Ovary (tissue), 9 donors: ENCODE data around the gene SOST. TPM values are rescaled to one million over a fixed set of nuclear protein-coding genes. Genes with fewer than 3 reads are reported as not detected.

Source experiments
- DNase-seq, 5 donors: peaks; one replicate each; pipeline ENCODE4 v3.0.0-alpha.2; 2019 to 2020
- H3K27ac ChIP-seq, 2 donors: fragments of 200-600 bp; one replicate each; pipeline versions ENCODE4 v1.5.1 to v1.8.0; 2019 to 2022
- H3K27me3 ChIP-seq: fragments of 200-600 bp; one replicate; pipeline ENCODE4 v1.8.0; 2022
- H3K36me3 ChIP-seq: fragments of 200-600 bp; sonication (generic); one replicate; pipeline ENCODE4 v1.5.1; 2019
- H3K4me1 ChIP-seq: one replicate; pipeline ENCODE4 v1.8.1; 2013; ENCODE audit warnings: mild to moderate bottlenecking, moderate library complexity; ENCODE audit not compliant: insufficient read depth
- H3K4me3 ChIP-seq: fragments of 200-600 bp; sonication (generic); one replicate; pipeline ENCODE4 v1.5.1; 2017
- H3K9me3 ChIP-seq, 2 donors: fragments of 200-600 bp in 1 of 2; sonication (generic) in 1 of 2; one replicate each; pipeline versions ENCODE4 v1.5.1 to v1.8.1; 2013 to 2019; ENCODE audit warnings: mild to moderate bottlenecking in 1 of 2, moderate library complexity in 1 of 2
- CTCF ChIP-seq, 3 donors: fragments of 450-650 bp in 2 of 3; fragments of 200-600 bp in 1 of 3; IDR thresholded peaks; one replicate each; pipeline versions ENCODE4 v1.5.1 to v1.8.0; 2016 to 2022; ENCODE audit warnings: antibody characterized with exemption in 3 of 3, mild to moderate bottlenecking in 1 of 3
- EP300 ChIP-seq: sonication (generic); formaldehyde crosslinking; IDR thresholded peaks from one replicate; pipeline ENCODE4 v1.6.1; 2017; ENCODE audit warnings: antibody characterized with exemption
- POLR2A ChIP-seq: fragments of 450-650 bp; IDR thresholded peaks from one replicate; pipeline ENCODE4 v1.6.1; 2017; ENCODE audit warnings: antibody characterized with exemption, mild to moderate bottlenecking, moderate library complexity
- WGBS, 3 donors: extraction: QIAGEN DNeasy Blood & Tissue Kit in 1 of 3; methylation state at CpG; one replicate each; pipeline versions ENCODE4 v1.1.5 to v1.1.7; 2013 to 2017; 5-methylcytosine and 5-hydroxymethylcytosine counted together
- intact Hi-C, 4 donors: fragments of 100-400 bp; cut with DNase I; formaldehyde crosslinking; loops; one replicate each; pipeline versions ENCODE4 v1.11.0 to v1.15.1; 2022 to 2023
- polyA plus RNA-seq, 2 donors: library from polyadenylated mRNA; stranded (reverse); fragments of 200-250 nt in 1 of 2; fragments of 350-450 nt in 1 of 2; fragmentation: Illumina TruSeq in 1 of 2; extraction: RNeasy Lipid Tissue Mini Kit (QIAGEN cat#74804) in 1 of 2; gene quantifications; one replicate each; pipeline ENCODE4 v1.2.3, GENCODE V29; 2013 to 2014
- total RNA-seq, 7 donors: library from RNA; depleted of rRNA in 2 of 7; stranded (reverse); fragments of >200 nt in 2 of 7; fragmentation: NEBNext Ultra II Directional in 3 of 7; extraction: Animal tissue kit (Norgen Biotek cat#: 25700) in 3 of 7; gene quantifications; one replicate each; pipeline versions ENCODE4 v1.1.0 to v1.2.4, GENCODE V29; 2016 to 2023
- donor health status: DM: no; HTN: no; CAD: no; lungs with moderate emphysema.
- donor health status: DM: no; HTN: no; CAD: no.
- donor health status: Bipolar disorder and iron deficiency.
- donor health status: DM: yes; HTN: yes; CAD: no.
- donor health status: DM: no; HTN: no; CAD: no.
- donor health status: DM: yes; HTN: yes; CAD: no.

SOST gene
- total and polyA plus RNA-seq, 9 donors, result 0.30 TPM; not detected in 8

- H3K36me3 ChIP-seq, result no peaks in the 10 kb centered on the region
- no peaks in the 10 kb centered on the region for H3K27me3 ChIP-seq
- intact Hi-C loops, result no loop called here
- H3K27ac ChIP-seq, result no peak overlapping the region
- 64 to 76% (median 65%) methylated on average over 8 of the region's 8 CpGs for WGBS, 3 donors
- no peaks in the 10 kb centered on the region for H3K9me3 ChIP-seq
- TF ChIP-seq CTCF (IDR thresholded peaks at IDR 0.05) (no peak), EP300 (no peak), POLR2A (no peak)
- H3K4me1 ChIP-seq, result no peaks in the 10 kb centered on the region
- DNase-seq, result no peak
- H3K4me3 ChIP-seq, result no peak overlapping the region
Observed at GRCh38 chr17:43722870-43723665, 35.5 kb downstream of the SOST start.

DNA sequence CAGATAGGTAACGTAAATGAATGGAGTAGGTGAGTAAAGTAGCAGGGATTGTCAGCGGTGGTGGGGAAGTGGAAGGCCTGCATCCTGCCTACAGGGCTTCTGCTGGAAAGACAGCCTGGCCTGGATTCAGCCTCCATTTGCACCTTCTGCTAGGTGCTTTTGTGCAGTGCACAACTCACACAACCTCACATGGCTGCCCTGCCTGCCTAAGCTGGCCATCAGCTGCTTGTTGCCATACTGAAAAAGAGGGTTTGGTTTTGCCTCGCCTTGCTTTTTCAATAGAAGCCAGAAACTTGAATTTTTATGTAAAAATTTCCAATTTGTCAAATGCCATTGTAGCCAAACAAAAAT, 36.3 kb downstream of the SOST start:
- Histone ChIP-seq H3K4me3 (no peak overlapping the region), H3K36me3 (no peaks in the 10 kb centered on the region), H3K4me1 (no peaks in the 10 kb centered on the region), H3K27ac (no peak overlapping the region), H3K27me3 (no peaks in the 10 kb centered on the region), H3K9me3 (no peaks in the 10 kb centered on the region)
- TF ChIP-seq CTCF (IDR thresholded peaks at IDR 0.05), result no peak
- no peak for TF ChIP-seq POLR2A
- no peak for TF ChIP-seq EP300
- no peak for DNase-seq
- intact Hi-C loops, result no loop called here
- 95 to 98% (median 97%) methylated on average over 3 of the region's 3 CpGs for WGBS, 3 donors

DNA sequence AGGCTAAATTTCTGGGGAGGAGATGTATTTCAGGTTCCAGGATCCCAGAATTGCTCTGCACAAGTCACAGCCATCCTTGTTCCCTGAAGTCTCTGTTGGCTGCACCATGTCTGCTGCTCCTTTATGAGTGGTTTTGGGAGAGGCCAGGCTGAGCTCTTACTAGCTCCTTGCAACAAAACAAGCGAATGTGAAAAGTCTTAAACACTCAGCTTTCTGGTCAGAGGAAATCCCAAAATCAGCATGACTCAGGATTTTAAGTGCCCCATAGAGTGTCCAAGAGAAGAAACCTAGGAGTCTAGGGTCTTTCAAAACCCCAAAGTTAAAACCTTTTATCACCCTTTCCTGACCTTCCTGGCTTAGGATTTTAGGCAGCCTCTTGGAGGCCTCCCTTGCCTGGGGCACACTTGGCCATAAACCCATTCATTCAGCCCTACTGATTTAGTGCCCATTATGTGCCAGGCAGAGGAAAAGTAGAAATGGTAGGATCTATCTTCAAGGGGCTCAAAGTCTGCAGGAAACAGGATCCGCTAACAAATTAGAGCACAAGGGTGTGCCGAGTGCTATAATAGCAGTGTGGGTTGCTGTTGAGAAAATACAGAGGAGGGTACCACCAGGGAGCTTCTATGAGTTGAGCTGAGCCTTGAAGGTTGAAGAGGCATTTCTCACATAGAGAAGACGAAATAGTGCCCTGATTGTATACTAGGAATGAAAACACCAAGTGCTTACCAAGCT, 36.9 kb downstream of the SOST start:
- Histone ChIP-seq H3K27ac (no peak overlapping the region), H3K27me3 (no peaks in the 10 kb centered on the region), H3K4me1 (no peaks in the 10 kb centered on the region), H3K4me3 (no peak overlapping the region), H3K9me3 (no peaks in the 10 kb centered on the region), H3K36me3 (no peaks in the 10 kb centered on the region)
- TF ChIP-seq EP300 (no peak), POLR2A (no peak), CTCF (IDR thresholded peaks at IDR 0.05) (no peak)
- DNase-seq, result no peak
- 88 to 94% (median 88%) methylated on average over 4 of the region's 4 CpGs for WGBS, 3 donors
- intact Hi-C loops, result no loop called here

DNA sequence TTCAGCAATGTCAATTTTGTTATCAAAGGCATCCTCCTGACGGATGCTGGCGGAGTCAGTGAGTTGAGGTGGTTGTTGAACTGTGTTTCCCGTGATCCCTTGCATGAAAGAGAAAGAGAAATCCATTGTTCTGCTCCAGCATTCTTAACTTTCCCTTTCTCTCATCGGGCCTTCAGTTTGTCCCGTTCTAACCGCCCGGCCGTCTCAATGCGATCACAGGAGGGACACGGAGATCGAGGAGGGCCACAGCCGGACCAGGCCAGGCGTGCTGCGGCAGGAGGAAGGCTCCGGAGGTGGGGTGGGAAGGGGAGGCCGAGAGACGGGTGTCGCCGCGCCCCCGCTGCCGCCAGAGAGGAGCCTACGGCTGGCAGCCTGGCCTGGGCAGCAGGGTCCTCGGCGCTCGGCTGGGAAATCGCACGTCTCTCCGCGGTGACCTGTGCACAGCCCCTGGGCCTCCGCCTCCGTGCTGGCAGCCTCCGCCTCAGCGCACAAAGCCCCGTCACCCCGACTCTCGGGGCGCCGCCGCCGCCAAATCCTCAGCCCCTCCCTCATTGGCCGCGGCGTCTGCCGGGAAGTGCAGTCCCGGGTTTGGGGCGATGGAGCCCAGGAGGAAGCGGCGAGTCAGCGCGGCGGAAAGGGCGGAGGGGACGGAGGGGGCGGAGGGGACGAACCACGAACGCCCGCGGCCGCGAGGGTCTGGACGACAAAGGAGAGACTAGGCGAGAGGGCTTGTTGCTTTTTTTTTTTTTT, 38.1 kb downstream of the SOST start:
- Histone ChIP-seq H3K9me3 (no peaks in the 10 kb centered on the region), H3K27me3 (no peaks in the 10 kb centered on the region), H3K36me3 (no peaks in the 10 kb centered on the region), H3K4me3 (peak overlapping the region; percentile 93), H3K27ac (peak overlapping the region; percentile 35 to 83), H3K4me1 (no peaks in the 10 kb centered on the region)
- peak; percentile 66 to 81 (median 75) for DNase-seq
- intact Hi-C loops, result no loop called here
- 1 to 2% (median 1%) methylated on average over 61 to 64 of the region's 64 CpGs for WGBS, 3 donors
- no peak for TF ChIP-seq EP300
- TF ChIP-seq POLR2A, result peak; percentile 32
- TF ChIP-seq CTCF (IDR thresholded peaks at IDR 0.05), result no peak
